Measurements from ENCODE around the gene TRPV6.

The TRPV6 gene

DNA sequence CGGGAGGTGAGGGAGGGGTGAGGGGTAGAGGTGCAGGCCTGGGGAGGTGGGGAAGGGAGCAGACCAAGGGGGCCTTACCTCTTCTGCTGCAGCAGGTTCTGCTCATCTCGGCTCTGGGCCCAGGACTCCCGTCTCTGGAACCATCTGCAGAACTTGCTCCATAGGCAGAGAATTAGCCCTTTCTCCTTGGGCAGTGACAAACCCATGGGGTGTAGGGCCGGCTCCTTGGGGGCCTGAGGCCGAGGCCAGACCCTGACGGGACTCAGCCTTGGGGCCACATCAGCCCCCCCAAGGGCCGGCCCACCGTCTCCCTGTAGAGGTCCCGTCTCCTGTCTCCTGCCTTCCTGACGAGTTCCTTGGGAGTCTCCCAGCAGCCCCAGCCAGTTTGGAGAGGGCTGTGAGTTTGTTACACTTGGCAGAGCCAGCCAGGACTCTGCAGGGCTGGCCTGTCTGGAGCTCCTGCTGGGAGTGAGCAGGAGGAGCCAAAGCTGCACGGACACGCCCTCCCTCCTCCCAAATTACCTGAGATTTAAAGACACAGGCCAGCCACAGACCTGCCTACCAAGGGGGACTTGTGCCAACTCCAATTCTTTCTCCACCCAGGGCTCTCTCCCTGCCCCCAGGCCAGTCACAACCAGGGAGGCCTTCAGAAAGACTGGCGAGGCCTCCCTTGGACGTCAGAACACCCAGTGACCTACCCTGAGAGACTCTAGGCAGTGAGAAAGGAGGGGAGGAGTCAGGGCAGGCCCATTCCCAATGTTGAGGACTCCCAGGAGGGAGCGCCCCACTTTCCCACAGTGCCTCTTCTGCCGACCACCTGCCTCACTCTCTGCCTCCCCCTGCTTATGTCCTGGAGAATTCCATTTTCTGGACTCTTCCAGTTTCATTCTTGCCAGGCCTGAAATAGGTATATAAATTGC, at the start of gene TRPV6:
Gene TRPV6 (minus strand): TSS at position 435 of the 920 bp plus-strand sequence.
- DNase-seq, result no peak

DNA sequence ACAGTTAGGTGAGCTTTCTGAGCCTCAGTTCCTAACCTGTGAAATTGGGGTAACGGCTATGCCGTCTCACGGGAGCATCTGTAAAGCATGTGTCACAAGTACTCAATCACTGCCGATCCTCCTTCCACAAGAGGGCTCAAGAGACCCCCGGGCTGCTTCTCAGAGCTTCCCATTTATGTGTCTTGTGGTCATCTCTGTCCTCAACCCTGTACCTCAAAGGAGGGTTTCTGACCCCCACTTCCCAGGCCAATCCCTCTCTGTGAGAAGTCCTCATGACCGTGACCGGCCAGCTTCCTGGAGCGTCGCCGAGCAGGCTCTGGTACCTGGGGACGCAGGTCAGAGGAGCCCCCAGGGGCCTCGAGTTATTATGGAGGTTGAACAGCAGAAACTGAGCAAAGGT, 48.5 kb upstream of the TRPV6 start:
- no peak for DNase-seq

DNA sequence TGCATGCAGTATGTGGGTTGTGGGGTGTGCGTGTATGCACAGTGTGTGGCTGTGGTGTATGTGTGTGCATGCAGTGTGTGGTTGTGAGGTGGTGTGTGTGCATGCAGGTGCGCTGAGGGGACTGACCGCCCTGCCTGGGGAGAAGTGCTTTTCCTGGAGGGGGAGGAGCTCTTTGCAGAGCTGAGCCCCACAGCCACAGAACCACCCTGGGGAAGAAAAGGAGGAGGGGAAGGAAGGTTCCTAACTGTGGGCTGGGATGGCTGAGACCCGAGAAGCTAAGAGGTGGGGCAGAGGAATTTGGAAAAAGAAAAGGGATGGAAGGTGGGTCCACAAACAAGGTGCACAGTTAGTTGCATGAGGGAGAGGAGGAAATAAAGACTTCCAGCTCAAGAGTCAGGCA, 48.1 kb upstream of the TRPV6 start, which contains the start of gene TRPV5:
Gene TRPV5 (minus strand): TSS at position 123 of the 400 bp plus-strand sequence. CDS start 287 bp downstream, outside the sequence.
- no peak for DNase-seq

DNA sequence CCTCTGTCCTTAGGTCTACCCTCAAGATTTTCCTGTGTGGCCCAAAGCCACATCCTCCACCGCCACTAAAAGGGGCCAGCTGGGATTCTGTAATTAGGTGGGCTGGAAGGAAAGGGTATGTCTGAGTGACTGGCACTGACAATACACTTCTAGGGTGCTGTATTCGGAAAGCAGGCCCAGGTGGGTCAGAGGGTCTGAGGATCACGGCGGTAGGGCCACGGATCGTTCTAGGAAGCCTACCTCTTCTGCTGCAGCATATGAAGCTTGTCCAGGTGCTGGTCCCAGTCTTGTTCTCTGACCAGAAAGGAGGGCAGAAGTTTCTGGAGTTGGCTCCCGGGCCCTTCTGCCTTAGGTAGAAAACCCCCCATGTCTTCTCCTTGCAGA, 47.5 kb upstream of the TRPV6 start:
- no peak for DNase-seq

DNA sequence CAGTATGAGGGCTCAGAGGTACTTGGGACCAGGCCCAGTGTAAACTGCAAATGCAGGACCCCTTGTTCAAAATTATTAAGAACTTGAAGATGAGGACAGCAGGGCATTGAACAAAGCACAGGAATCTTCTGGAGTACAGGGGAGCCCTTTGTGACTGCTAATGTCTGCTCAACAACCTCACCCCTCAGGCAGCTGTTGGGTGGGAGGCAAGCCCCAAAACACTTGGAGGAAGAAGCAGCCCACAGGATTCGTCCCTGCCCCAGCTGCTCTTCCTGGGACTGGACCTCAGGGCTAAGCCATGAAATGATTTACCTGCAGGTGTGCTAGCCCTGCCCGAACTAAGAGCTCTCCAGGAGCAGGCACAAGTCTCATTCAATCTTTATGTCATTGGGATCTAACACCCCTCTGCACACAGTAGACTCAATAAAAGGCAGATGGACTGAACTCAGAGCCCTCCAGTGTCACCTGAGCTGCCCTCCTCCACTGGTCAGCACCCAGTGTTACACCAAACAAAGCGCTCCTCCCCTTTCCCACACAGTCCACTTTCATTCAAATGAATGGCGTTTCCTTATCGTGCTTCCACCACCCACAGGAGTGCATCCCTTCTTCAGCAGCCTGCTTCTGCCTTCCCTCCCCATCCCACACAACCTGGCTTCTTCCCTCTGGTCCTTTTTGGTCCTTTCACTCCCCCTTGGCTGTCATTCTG, 47.0 kb upstream of the TRPV6 start:
- DNase-seq, result no peak

DNA sequence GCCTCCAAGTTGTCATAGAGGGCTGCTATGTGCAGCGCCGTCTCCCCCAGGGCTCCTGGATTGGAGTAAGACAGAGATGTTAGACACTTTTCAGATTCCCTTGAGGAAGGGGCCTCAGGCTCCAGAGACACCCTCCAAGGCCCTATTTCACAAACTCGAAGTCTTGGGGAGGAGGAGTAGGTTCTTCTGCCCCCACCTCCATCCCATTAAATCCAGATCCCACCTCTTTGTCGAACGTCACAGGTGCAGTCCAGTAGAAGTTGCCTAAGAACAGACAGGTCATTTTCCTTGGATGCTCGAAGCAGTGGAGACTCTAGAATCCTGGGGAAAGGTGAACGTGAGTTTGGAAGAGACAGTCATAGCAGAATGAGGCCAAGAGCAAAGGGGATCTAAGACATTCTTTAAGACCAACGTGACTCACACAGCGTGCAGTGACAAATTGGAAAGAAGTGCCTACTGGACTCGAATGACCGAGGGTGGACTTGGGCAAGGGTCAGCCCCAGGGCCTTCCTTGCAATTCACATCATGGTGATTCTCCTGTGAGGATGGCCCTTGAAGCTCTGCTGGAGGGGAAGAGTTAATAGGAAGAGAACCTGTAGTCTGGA, 44.7 kb upstream of the TRPV6 start:
- no peak for DNase-seq

DNA sequence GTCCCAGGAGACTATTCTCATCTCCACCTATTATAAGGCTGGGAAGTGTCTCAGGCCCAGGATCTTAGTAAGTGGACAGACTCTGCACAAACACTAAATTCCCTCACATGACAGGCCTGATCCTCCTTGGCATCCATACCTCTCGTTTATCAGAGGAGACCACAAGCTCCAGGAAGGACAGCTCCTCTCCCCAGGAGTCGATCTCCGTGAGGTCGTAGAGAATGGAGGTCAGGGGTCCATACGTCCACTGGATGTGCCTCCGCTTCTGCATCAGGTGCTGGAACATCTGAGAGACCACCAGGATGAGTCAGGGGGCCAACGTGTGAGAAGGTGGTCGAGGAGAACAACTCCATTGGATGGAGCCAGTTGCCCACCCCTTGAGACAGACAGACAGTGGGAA, 42.4 kb upstream of the TRPV6 start:
- DNase-seq, result no peak

DNA sequence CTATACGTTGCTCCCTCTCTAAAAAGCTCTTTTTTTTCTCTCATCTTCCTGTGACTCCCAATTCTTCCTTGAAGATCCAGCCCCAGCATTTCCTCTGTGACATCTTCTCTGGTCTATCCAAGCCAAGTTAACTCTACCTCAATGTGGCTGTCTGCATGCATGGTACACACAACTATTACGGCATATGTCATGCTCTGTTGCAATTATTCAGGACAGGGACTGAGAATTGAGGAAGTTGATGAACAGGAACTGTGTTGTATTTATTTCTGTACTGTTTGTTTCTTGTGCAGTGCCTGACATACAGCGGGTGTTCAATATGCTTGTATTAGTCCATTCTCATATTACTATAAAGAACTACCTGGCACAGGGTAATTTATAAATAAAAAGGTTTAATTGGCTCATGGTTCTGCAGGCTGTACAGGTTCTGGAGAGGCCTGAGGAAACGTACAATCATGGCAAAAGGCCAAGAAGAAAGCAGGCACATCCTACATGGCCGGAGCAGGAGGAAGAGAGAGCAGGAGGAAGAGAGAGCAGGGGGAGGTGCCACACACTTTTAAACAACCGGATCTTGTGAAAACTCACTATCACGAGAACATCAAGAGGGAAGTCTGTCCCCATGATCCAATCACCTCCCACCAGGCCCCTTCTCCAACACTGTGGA, 41.7 kb upstream of the TRPV6 start:
- no peak for DNase-seq

DNA sequence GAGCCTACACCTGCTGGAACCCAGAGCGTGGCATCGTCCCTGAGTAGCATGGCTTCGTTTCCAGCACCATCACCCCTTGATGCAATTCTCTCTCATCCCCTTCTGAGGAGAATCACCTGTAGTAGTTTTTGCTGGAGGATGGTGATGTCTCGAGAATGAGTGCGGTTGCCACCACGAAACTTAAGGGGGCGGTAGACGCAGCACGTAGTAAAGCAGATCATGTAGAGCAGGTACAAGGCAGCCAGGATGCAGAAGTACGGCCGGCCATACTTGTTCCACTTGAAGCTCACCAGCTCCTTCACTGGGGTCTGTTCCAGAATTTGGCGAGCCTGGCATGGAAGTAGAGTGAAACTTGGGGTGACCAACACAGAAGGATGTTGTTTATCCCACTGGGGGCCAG, 39.9 kb upstream of the TRPV6 start:
- DNase-seq, result no peak

DNA sequence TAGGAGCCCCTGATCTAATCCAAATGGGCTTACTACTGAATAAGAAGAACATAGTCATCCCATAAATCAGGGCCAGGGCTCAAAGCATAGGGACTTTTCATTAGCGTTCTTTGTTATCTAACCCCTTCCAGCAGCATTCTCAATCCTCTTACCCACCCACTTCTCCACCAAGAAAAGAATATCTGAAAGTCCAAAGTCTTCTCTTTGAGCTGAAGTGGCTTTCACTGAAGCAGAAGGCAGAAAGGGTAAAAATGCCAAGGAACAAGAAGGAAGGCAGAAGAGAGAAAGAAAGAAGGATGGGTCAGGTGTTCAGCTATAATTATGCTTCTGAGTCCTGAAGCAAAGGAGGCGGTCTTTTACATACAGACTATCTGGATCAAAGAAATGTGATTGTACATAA, 37.8 kb upstream of the TRPV6 start:
- no peak for DNase-seq

DNA sequence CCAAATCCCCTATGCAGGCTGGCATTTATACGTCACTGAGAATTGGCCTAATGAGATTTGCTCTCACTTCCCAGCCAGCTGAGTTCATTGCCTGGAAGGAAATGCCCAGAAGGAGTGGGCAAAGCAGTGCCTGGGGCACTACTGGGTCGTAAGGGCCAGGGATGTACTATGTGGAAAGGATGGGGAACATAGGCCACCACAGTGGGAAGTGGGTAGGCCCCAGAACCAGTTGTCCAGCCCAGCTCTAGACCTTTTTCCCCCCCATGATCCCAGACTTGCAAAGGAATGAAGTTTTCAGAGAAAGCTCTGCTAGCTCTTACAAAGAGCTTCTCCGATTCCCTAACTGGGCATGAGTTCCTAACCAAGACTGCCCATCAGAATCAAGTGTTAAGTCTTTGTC, 34.1 kb upstream of the TRPV6 start:
- no peak for DNase-seq

DNA sequence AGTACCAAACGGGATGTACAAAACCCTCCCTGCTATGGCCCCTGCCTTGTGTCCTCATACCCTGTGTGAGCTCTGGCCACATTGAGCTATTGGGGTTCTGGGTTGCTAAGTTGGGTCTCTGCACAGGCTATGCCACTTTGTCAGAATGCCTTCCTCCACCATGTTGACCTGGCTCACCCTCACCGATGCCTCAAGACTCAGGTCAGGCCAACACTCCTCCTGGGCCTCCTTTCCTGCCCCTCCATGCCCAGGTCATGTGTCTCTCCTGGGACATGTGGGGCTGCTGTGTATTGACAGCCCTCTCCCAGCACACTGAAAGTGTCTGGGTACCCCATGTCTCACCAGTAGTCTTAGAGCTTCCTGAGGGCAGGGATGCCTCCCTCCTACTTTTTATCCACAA, 33.4 kb upstream of the TRPV6 start:
- DNase-seq, result no peak

DNA sequence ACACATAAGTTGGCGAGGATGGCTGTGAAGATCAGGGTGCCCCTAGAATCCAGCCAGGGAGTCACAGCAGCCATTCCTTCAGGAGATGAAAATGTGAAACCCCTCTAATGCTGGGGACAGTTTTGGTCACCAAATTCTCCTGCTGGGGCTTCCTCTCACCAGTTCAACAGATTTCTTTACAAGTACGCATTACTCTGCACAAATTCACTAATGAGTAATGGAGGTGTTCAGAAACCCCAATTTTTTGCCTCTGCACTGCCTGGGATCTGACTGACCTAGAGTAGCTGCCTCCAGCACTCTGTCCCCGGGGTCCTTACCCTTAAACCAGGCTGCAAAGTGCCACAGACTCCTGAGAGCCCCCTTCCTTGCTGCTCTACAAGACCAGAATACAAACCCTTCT, 31.9 kb upstream of the TRPV6 start:
- DNase-seq, result no peak

DNA sequence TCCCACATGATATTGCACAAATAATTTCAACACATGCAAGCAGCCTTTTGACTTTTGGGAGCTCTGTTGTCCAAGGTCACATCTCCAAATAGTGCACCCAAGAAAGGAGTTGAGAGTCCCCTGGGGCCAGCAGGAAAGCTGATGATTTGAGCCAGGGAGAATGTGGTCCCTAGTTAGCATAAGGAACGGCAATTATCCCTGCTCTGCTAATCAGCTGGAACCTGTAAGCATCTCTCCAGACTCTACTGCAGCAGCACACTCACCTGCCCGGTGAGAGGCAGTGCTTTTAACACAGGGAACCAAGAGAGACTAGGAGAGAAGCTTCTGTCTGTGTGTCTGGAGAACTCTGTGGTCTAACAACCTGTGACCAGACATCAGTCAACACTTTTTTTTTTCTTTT, 31.0 kb upstream of the TRPV6 start:
- DNase-seq, result no peak

DNA sequence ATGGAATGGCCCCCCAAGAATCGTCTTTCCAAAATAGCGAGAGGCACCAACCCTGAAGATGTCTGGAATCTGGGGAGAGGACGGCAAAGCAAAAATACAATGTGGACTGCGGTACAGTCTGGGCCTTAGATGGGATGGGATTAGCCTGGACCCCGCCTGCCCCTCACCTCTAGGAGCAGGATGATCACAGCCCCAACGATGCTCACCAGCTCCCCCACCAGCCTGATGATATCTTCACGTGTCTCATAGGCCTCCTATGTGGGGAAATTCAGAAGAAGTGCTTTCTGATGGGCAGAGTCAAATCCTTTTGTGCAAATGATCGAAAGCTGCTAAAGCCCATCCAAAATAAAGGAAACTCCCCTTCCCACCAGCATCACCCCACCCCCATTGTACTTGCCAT, 29.8 kb upstream of the TRPV6 start:
- no peak for DNase-seq

DNA sequence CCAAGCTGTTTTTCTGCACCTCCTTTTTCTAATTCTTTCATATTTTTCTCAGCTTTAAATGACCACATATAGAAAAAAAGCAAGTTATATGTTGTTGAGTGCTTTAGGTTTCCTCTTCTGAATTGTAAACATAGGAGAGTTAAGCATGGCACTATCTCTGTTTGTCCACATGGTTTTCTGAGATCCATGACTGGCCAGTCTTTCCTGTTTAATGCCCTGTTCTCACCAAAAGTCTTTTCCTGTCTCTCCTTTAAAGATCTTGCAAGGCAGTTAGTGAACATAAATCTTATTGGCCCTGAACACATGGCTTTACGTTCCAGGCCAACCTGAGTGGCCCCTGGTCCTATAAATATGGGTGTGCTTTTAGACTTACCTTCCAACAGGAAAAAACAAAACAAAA, 28.6 kb upstream of the TRPV6 start:
- no peak for DNase-seq

DNA sequence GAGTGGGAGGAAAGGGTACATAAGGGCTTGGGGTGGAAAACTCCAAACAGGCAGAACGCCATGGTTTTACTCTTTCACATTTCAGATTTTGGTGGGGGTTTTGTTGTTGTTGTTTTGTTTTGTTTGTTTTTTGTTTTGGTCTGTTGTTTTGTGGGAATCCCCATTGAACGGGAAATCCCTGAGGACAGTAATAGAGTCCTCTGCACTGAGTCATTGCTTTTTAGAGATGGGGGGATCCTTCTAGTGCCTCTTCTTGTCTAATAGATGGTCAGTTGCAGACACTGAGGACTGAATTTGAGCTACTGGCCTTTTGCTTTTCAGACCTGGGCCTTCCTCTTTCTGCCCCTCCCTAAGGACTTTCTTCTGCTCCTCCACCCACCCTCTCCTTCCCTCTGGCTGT, 28.0 kb upstream of the TRPV6 start:
- no peak for DNase-seq

DNA sequence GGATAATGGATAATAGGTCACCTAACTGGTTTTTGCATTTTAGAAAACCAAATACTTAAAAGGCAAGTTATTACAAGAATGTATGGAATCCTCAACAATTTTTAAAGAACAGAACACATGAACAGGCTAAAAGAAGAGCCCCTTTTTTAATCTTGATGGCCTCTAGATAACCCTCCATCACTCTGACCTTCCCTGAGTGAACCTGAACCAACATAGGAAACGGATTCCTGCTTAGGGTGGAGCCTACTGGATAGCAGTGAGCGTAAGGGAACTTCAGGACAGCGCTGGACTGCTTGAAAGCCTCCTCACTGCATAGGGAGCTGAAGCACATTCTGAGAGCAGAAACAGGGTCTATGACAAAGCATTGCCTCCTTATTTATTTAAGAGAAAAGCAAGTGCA, 27.5 kb upstream of the TRPV6 start:
- DNase-seq, result no peak

DNA sequence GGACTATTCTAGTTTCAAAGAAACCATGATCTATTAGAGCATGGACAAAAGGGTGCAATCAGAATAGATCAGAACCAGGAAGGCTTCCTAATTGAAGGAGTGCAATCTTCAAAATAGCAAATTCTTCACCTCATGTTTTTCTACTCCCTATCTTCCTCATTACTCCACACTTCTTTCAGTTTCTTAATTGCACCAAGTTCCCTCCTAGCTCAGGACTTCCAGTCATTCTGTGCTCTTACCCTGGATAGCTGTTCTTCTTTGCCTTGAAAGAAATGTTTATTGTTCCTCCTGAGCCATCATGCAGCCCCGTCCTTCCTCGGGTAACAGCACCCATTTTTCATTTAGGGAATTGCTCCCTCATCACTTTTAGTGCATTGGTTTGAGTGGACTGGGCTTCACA, 24.9 kb upstream of the TRPV6 start:
- no peak for DNase-seq

DNA sequence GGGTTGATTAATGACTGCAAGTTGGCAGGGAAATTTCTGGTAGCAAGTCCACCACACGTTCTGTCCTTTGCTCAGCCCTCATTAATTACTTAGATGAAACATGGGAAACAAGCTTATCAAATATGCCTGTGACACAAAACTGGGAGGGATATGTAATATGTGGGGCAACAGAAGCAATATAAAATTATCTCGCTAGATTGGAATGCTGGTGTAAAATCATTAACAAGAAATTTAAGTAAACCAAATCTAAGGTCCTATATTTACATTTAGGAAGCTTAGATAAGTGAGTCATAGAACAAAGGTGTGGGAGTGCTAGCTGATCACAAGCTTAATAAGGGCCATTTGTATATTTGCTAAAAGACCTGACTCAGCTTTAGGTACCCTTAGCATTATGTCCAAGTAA, 24.5 kb upstream of the TRPV6 start:
- DNase-seq, result no peak

DNA sequence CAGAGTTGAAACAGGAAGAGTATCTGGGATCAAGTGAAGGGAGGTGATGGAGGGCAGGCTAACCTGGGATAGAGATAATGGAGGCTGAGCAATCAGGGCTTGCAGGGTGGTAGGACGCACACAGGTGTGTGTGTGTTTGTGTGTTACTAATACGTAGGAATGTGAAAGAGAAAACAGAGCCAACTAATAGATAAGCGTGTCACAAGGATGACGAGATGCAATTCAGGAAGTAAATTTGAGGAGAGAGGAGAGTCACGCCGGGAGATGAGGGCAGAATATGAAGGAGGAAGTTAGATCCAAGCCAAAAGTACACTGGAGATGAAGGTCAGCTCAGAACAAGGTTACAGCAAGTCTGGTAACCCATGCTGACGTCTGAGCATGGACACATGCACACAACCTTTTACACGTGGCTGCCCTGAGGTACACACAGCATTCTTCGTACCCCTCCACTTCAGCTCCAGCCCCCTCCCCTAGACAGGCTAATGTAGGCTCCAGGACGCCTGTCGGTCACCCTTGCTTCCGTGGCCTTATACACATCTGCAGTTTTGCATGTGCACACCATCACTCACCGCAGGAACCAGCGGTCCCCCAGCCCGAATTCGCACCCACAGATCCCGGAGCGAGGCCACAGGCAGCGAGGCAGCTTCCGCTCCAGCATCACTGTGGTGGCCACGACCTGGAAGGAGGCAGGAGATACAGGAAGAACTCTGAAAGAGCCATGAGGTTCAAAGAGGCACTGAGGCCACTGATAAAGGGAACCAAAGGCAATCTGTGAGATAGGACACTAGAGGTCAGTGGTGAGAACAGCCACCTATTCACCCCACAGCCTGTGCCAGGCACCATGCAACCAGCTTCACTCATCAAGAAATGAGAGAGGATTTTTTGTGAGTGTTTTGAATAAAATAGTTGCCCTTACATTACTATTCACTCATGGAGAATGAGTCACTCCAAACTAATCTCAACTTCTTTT, 23.7 kb upstream of the TRPV6 start:
- DNase-seq, result peak in 1 of 56 donors; percentile 1
